HCT116 (cell line): ENCODE measurements around the gene ACBD4. TPM values are rescaled to one million over a fixed set of nuclear protein-coding genes. Genes with fewer than 3 reads are reported as not detected.

Experiments
- ATAC-seq: fragments of 200-7000 bp; cut with Tn5 transposase; 2 replicates; pipeline ENCODE4 v1.9.1; 2020; ENCODE audit warnings: mild to moderate bottlenecking, moderate library complexity
- BruUV-seq: library from RNA; stranded (reverse); fragments of 400-500 nt; replicated peaks from 2 replicates; lab custom pipeline; 2021; lab: Mats Ljungman, UMichigan
- CTCF ChIA-PET: fragments of 300-600 bp; sonication (Branson Sonifier 250); formaldehyde crosslinking; loops from one replicate; lab custom pipeline; 2021; ENCODE audit warnings: antibody characterized with exemption; lab: Charles Lee
- POLR2A ChIA-PET: fragments of 300-600, 350-600 bp; sonication (Branson Sonifier 250); formaldehyde crosslinking; loops from one replicate; lab custom pipeline; 2021; ENCODE audit warnings: antibody characterized with exemption; lab: Charles Lee
- RAD21 ChIA-PET, 2 experiments: fragments of 300-600 bp; sonication (Branson Sonifier 250); formaldehyde crosslinking; loops; one replicate each; lab custom pipeline; 2023; ENCODE audit warnings: low total read pairs in 2 of 2; ENCODE audit not compliant: uncharacterized antibody in 2 of 2, unreplicated experiment in 2 of 2, low non-redundant PET in 1 of 2; lab: Charles Lee
- DNase-seq: peaks from one replicate; pipeline ENCODE4 v3.0.0-alpha.2; 2010; ENCODE audit warnings: low read depth, low spot score
- H2AFZ ChIP-seq: fragments of 200-600 bp; shearing (Covaris generic), sonication (generic); 2 replicates; pipeline ENCODE4 v1.6.1; 2017; ENCODE audit warnings: low read depth, mixed run types, mixed read lengths, antibody characterized with exemption, low read length; ENCODE audit not compliant: poor library complexity, severe bottlenecking
- H3K27ac ChIP-seq: 2 replicates; pipeline ENCODE4 v1.5.1; 2012; ENCODE audit warnings: low read depth, low read length
- H3K27me3 ChIP-seq: fragments of 200-600 bp; sonication (generic); 2 replicates; pipeline ENCODE4 v1.6.1; 2016; ENCODE audit warnings: mixed run types, low read length, mixed read lengths; ENCODE audit not compliant: insufficient read depth
- H3K36me3 ChIP-seq, 2 experiments: fragments of 200-500 bp in 1 of 2; fragments of 200-600 bp in 1 of 2; sonication (Bioruptor generic) in 1 of 2; sonication (generic) in 1 of 2; 2 replicates each; pipeline versions ENCODE4 v1.5.1 to v1.6.1; 2014 to 2016; ENCODE audit warnings: low read length in 2 of 2, inconsistent platforms in 1 of 2, mixed read lengths in 1 of 2, mixed run types in 1 of 2; ENCODE audit not compliant: insufficient read depth in 2 of 2, control insufficient read depth in 1 of 2
- H3K4me1 ChIP-seq, 2 experiments: fragments of 200-600 bp in 1 of 2; sonication (generic) in 1 of 2; 2 replicates each; pipeline versions ENCODE4 v1.5.1 to v1.6.1; 2012 to 2017; ENCODE audit warnings: low read length in 2 of 2, inconsistent platforms in 1 of 2, mild to moderate bottlenecking in 1 of 2, mixed read lengths in 1 of 2, mixed run types in 1 of 2, moderate library complexity in 1 of 2; ENCODE audit not compliant: insufficient read depth in 2 of 2, control insufficient read depth in 1 of 2
- H3K4me2 ChIP-seq: fragments of 200-600 bp; sonication (generic); 2 replicates; pipeline ENCODE4 v1.6.1; 2017; ENCODE audit warnings: mixed run types, low read length, mixed read lengths
- H3K4me3 ChIP-seq, 2 experiments: fragments of 200-600 bp in 1 of 2; sonication (generic) in 1 of 2; replicated peaks in 1 of 2; 2 replicates each; pipeline ENCODE4 v1.5.1; 2011 to 2016; ENCODE audit warnings: low read length in 2 of 2, control low read depth in 1 of 2, low read depth in 1 of 2, mild to moderate bottlenecking in 1 of 2, mixed read lengths in 1 of 2, mixed run types in 1 of 2
- H3K79me2 ChIP-seq: fragments of 200-600 bp; sonication (generic); 2 replicates; pipeline ENCODE4 v1.6.1; 2017; ENCODE audit warnings: mild to moderate bottlenecking, mixed run types, low read length, moderate library complexity, mixed read lengths; ENCODE audit not compliant: insufficient read depth
- H3K9ac ChIP-seq: fragments of 200-600 bp; sonication (generic); 2 replicates; pipeline ENCODE4 v1.6.1; 2016; ENCODE audit warnings: low read length, mixed read lengths
- H3K9me2 ChIP-seq: fragments of 200-600 bp; sonication (generic), shearing (Covaris generic); 2 replicates; pipeline ENCODE4 v1.6.1; 2017; ENCODE audit warnings: mixed run types, mild to moderate bottlenecking, moderate library complexity; ENCODE audit not compliant: insufficient read depth
- H3K9me3 ChIP-seq, 2 experiments: fragments of 200-500 bp in 1 of 2; fragments of 200-600 bp in 1 of 2; sonication (Bioruptor generic) in 1 of 2; sonication (generic) in 1 of 2; 2 replicates each; pipeline ENCODE4 v1.6.1; 2014 to 2017; ENCODE audit warnings: low read length in 2 of 2, mixed read lengths in 2 of 2, inconsistent platforms in 1 of 2, low read depth in 1 of 2, mild to moderate bottlenecking in 1 of 2, mixed run types in 1 of 2, moderate library complexity in 1 of 2; ENCODE audit not compliant: control insufficient read depth in 1 of 2, insufficient read depth in 1 of 2
- H4K20me1 ChIP-seq: fragments of 200-600 bp; sonication (generic), shearing (Covaris generic); 2 replicates; pipeline ENCODE4 v1.6.1; 2017; ENCODE audit warnings: mixed run types, mild to moderate bottlenecking, moderate library complexity; ENCODE audit not compliant: insufficient read depth
- FOSL1 ChIP-seq: IDR thresholded peaks from 2 replicates; pipeline ENCODE4 v1.6.1; 2012; ENCODE audit warnings: low read depth
- MAX ChIP-seq: IDR thresholded peaks from 2 replicates; pipeline ENCODE4 v1.6.1; 2012
- YY1 ChIP-seq: IDR thresholded peaks from 2 replicates; pipeline ENCODE4 v1.6.1; 2011; ENCODE audit warnings: low read length, low read depth, moderate library complexity, mild to moderate bottlenecking; ENCODE audit not compliant: insufficient replicate concordance; ENCODE audit errors: extremely low read depth
- ZBTB33 ChIP-seq: IDR thresholded peaks from 2 replicates; pipeline ENCODE4 v1.6.1; 2011; ENCODE audit warnings: mild to moderate bottlenecking, low read length, moderate library complexity; ENCODE audit not compliant: insufficient replicate concordance; ENCODE audit errors: extremely low read depth
- ZNF274 ChIP-seq: fragments of 200-500 bp; sonication (Bioruptor generic); IDR thresholded peaks from 2 replicates; pipeline ENCODE4 v1.6.1; 2014; ENCODE audit warnings: mild to moderate bottlenecking, low read depth, low read length, inconsistent platforms
- intact Hi-C: fragments of 100-400 bp; cut with micrococcal nuclease; formaldehyde crosslinking; loops from 2 replicates; pipeline ENCODE4 v1.10.0; 2022
- total RNA-seq: library from RNA; stranded (reverse); gene quantifications from one replicate; pipeline ENCODE4 v1.2.1, GENCODE V29; 2021; ENCODE audit not compliant: unreplicated experiment
- TF ChIP-seq, protein P1 (sequence below), 3 experiments: fragments of 200-600 bp in 1 of 3; sonication (generic) in 1 of 3; IDR thresholded peaks in 2 of 3; conservative IDR thresholded peaks in 1 of 3; 2 replicates each; pipeline ENCODE4 v1.5.1; 2012 to 2017; ENCODE audit warnings: low read depth in 2 of 3, low read length in 2 of 3, antibody characterized with exemption in 1 of 3, borderline replicate concordance in 1 of 3, control low read depth in 1 of 3, mild to moderate bottlenecking in 1 of 3, mixed read lengths in 1 of 3, mixed run types in 1 of 3, moderate library complexity in 1 of 3; ENCODE audit not compliant: insufficient read depth in 1 of 3
- TF ChIP-seq, protein P2 (sequence below): IDR thresholded peaks from 2 replicates; pipeline ENCODE4 v1.6.1; 2012

ACBD4 gene
- total RNA-seq, 1 experiment from 2014 or later, result 13.6 TPM

DNA sequence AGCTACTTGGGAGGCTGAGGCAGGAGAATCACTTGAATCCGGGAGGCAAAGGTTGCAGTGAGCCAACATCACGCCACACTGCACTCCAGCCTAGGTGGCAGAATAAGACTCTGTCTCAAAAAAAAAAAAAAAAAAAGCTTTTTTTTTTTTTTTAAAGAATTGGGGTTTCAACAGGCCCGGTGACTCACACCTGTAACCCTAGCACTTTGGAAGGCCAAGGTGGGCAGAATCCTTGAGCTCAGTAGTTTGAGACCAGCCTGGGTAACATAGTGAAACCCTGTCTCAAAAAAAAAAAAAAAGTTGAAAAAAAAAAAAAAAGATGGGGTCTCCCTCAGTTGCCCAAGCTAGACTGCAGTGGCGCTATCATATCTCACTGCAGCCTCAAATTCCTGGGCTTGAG is 19.5 kb downstream of the ACBD4 start:
- Histone ChIP-seq H3K27ac (no peak overlapping the region), H3K9ac (no peak overlapping the region), H3K36me3 (peaks cover 0 to 3% of the 10 kb centered on the region in 2 experiments; a peak in 1 of 4 replicates), H3K4me3 (no peak overlapping the region), H2AFZ (no peak overlapping the region), H4K20me1 (0 out of 2 replicates have a peak, but pooled peaks cover 13% of the 10 kb centered on the region), H3K27me3 (no peaks in the 10 kb centered on the region), H3K4me2 (no peak overlapping the region), H3K9me2 (no peaks in the 10 kb centered on the region), H3K79me2 (peaks cover 38% of the 10 kb centered on the region), H3K4me1 (peaks cover 35 to 43% of the 10 kb centered on the region in 2 experiments), H3K9me3 (no peaks in the 10 kb centered on the region)
- TF ChIP-seq, protein P1, sequence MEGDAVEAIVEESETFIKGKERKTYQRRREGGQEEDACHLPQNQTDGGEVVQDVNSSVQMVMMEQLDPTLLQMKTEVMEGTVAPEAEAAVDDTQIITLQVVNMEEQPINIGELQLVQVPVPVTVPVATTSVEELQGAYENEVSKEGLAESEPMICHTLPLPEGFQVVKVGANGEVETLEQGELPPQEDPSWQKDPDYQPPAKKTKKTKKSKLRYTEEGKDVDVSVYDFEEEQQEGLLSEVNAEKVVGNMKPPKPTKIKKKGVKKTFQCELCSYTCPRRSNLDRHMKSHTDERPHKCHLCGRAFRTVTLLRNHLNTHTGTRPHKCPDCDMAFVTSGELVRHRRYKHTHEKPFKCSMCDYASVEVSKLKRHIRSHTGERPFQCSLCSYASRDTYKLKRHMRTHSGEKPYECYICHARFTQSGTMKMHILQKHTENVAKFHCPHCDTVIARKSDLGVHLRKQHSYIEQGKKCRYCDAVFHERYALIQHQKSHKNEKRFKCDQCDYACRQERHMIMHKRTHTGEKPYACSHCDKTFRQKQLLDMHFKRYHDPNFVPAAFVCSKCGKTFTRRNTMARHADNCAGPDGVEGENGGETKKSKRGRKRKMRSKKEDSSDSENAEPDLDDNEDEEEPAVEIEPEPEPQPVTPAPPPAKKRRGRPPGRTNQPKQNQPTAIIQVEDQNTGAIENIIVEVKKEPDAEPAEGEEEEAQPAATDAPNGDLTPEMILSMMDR (IDR thresholded peaks at IDR 0.05 in 2 of 3, conservative IDR thresholded peaks at IDR 0.05 in 1 of 3; ENCODE audit: borderline replicate concordance in 1 of 3, insufficient read depth in 1 of 3, low read depth in 2 of 3, low read length in 2 of 3), result no peak
- TF ChIP-seq, protein P2, sequence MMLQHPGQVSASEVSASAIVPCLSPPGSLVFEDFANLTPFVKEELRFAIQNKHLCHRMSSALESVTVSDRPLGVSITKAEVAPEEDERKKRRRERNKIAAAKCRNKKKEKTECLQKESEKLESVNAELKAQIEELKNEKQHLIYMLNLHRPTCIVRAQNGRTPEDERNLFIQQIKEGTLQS, result no peak
- TF ChIP-seq YY1, result no peak
- no peak for TF ChIP-seq ZNF274
- no peak for TF ChIP-seq MAX
- no peak for TF ChIP-seq FOSL1
- no peak for TF ChIP-seq ZBTB33
- BruUV-seq, result no TSS peak
- ChIA-PET CTCF (interaction anchor here (1.5 to 9.7 kb wide), 4 partner anchors 18 to 56 kb away, joined by 3 to 129 read pairs (median 6); partner anchors contain the start of gene ACBD4), POLR2A (interaction anchor here (0.8 kb wide), 2 partner anchors 12 to 21 kb away, joined by 4 to 5 read pairs; no protein-coding TSS in a partner anchor), RAD21 (interaction anchor here (1.3 to 1.8 kb wide), 2 partner anchors 43 kb away, joined by 3 to 8 read pairs; no protein-coding TSS in a partner anchor)
- ATAC-seq (no peak), DNase-seq (no peak)
- intact Hi-C loops, result no loop called here
